ENCODE measurements around the gene PRR19.

Gene PRR19

GRCh38 chr19:42328106-42328505, 26.2 kb downstream of the PRR19 start:
- TF ChIP-seq CREB1 (IDR thresholded peaks at IDR 0.05; ENCODE audit: low read depth) (no peak), TCF12 (IDR thresholded peaks at IDR 0.05; ENCODE audit: low read depth) (no peak), RAD21 (IDR thresholded peaks at IDR 0.05; ENCODE audit: low read depth) (no peak), REST (IDR thresholded peaks at IDR 0.05; ENCODE audit: low read depth) (no peak), FOXM1 (IDR thresholded peaks at IDR 0.05; ENCODE audit: borderline replicate concordance, low read depth) (no peak), USF1 (IDR thresholded peaks at IDR 0.05) (no peak), MAX (IDR thresholded peaks at IDR 0.05) (no peak), YY1 (IDR thresholded peaks at IDR 0.05; ENCODE audit: low read depth) (no peak), TEAD4 (IDR thresholded peaks at IDR 0.05) (no peak), ZBTB7A (IDR thresholded peaks at IDR 0.05; ENCODE audit: low read depth) (no peak), EGR1 (IDR thresholded peaks at IDR 0.05) (no peak), EP300 (IDR thresholded peaks at IDR 0.05; ENCODE audit: borderline replicate concordance) (no peak), TAF1 (IDR thresholded peaks at IDR 0.05; ENCODE audit: low read depth) (no peak), NFIC (IDR thresholded peaks at IDR 0.05) (no peak), CEBPB (IDR thresholded peaks at IDR 0.05) (no peak)

- TF ChIP-seq REST (IDR thresholded peaks at IDR 0.05; ENCODE audit: low read depth), result no peak
- TF ChIP-seq TEAD4 (IDR thresholded peaks at IDR 0.05), result no peak
- no peak for TF ChIP-seq RAD21 (IDR thresholded peaks at IDR 0.05; ENCODE audit: low read depth)
- TF ChIP-seq EP300 (IDR thresholded peaks at IDR 0.05; ENCODE audit: borderline replicate concordance), result no peak
- TF ChIP-seq FOXM1 (IDR thresholded peaks at IDR 0.05; ENCODE audit: borderline replicate concordance, low read depth), result no peak
- no peak for TF ChIP-seq MAX (IDR thresholded peaks at IDR 0.05)
- no peak for TF ChIP-seq NFIC (IDR thresholded peaks at IDR 0.05)
Measured at GRCh38 chr19:42328854-42329253, 26.9 kb downstream of the PRR19 start.

- TF ChIP-seq FOXM1 (IDR thresholded peaks at IDR 0.05; ENCODE audit: borderline replicate concordance, low read depth) (no peak), RAD21 (IDR thresholded peaks at IDR 0.05; ENCODE audit: low read depth) (no peak), NFIC (IDR thresholded peaks at IDR 0.05) (no peak), USF1 (IDR thresholded peaks at IDR 0.05) (no peak), REST (IDR thresholded peaks at IDR 0.05; ENCODE audit: low read depth) (no peak), TCF12 (IDR thresholded peaks at IDR 0.05; ENCODE audit: low read depth) (no peak), TAF1 (IDR thresholded peaks at IDR 0.05; ENCODE audit: low read depth) (no peak), EP300 (IDR thresholded peaks at IDR 0.05; ENCODE audit: borderline replicate concordance) (no peak), MAX (IDR thresholded peaks at IDR 0.05) (no peak), ZBTB7A (IDR thresholded peaks at IDR 0.05; ENCODE audit: low read depth) (no peak)
Measured at GRCh38 chr19:42330241-42330711, 28.3 kb downstream of the PRR19 start.

GRCh38 chr19:42332059-42332458, 30.1 kb downstream of the PRR19 start:
- TF ChIP-seq TAF1 (IDR thresholded peaks at IDR 0.05; ENCODE audit: low read depth), result no peak
- TF ChIP-seq RAD21 (IDR thresholded peaks at IDR 0.05; ENCODE audit: low read depth), result no peak
- TF ChIP-seq NFIC (IDR thresholded peaks at IDR 0.05), result no peak
- no peak for TF ChIP-seq EP300 (IDR thresholded peaks at IDR 0.05; ENCODE audit: borderline replicate concordance)
- no peak for TF ChIP-seq CEBPB (IDR thresholded peaks at IDR 0.05)
- no peak for TF ChIP-seq YY1 (IDR thresholded peaks at IDR 0.05; ENCODE audit: low read depth)
- no peak for TF ChIP-seq TEAD4 (IDR thresholded peaks at IDR 0.05)
- no peak for TF ChIP-seq CREB1 (IDR thresholded peaks at IDR 0.05; ENCODE audit: low read depth)
- no peak for TF ChIP-seq TCF12 (IDR thresholded peaks at IDR 0.05; ENCODE audit: low read depth)
- TF ChIP-seq REST (IDR thresholded peaks at IDR 0.05; ENCODE audit: low read depth), result no peak
- TF ChIP-seq MAX (IDR thresholded peaks at IDR 0.05), result no peak
